DND-41 (cell line): ENCODE results near the gene RBKS.

Experiments
- ATAC-seq: fragments of 200-7000 bp; cut with Tn5 transposase; 3 replicates; pipeline ENCODE4 v1.9.1; 2021; ENCODE audit warnings: low read depth; ENCODE audit not compliant: insufficient read depth
- DNase-seq: peaks from one replicate; pipeline ENCODE4 v3.0.0-alpha.2; 2020
- H2AFZ ChIP-seq: 2 replicates; pipeline ENCODE4 v1.6.0; 2012; ENCODE audit warnings: low read depth, low read length
- H3K27ac ChIP-seq: 2 replicates; pipeline ENCODE4 v1.5.1; 2012; ENCODE audit warnings: low read length, inconsistent platforms
- H3K27me3 ChIP-seq: fragments of 200-600 bp; sonication (generic); 2 replicates; pipeline ENCODE4 v1.6.0; 2012; ENCODE audit warnings: low read length, mild to moderate bottlenecking, inconsistent platforms; ENCODE audit not compliant: insufficient read depth, poor library complexity
- H3K36me3 ChIP-seq: 2 replicates; pipeline ENCODE4 v1.5.1; 2012; ENCODE audit warnings: low read length, inconsistent platforms; ENCODE audit not compliant: insufficient read depth
- H3K4me1 ChIP-seq: 2 replicates; pipeline ENCODE4 v1.5.1; 2012; ENCODE audit warnings: mild to moderate bottlenecking, low read length; ENCODE audit not compliant: insufficient read depth
- H3K4me2 ChIP-seq: 2 replicates; pipeline ENCODE4 v1.6.0; 2012; ENCODE audit warnings: mild to moderate bottlenecking, moderate library complexity, low read length, inconsistent platforms; ENCODE audit not compliant: insufficient read depth
- H3K4me3 ChIP-seq, 2 experiments: fragments of 200-600 bp in 1 of 2; shearing (Covaris generic) in 1 of 2; 2 replicates each; pipeline ENCODE4 v1.5.1; 2012 to 2016; ENCODE audit warnings: inconsistent platforms in 2 of 2, low read length in 2 of 2, mild to moderate bottlenecking in 2 of 2, low read depth in 1 of 2, moderate library complexity in 1 of 2
- H3K79me2 ChIP-seq: 2 replicates; pipeline ENCODE4 v1.6.0; 2012; ENCODE audit warnings: low read length, inconsistent platforms; ENCODE audit not compliant: insufficient read depth
- H3K9ac ChIP-seq: 2 replicates; pipeline ENCODE4 v1.6.0; 2012; ENCODE audit warnings: low read depth, mild to moderate bottlenecking, inconsistent platforms, low read length, moderate library complexity
- H3K9me3 ChIP-seq: 2 replicates; pipeline ENCODE4 v1.5.1; 2012; ENCODE audit warnings: low read length, moderate library complexity, mild to moderate bottlenecking, inconsistent platforms; ENCODE audit not compliant: insufficient read depth, severe bottlenecking
- H4K20me1 ChIP-seq: 2 replicates; pipeline ENCODE4 v1.6.0; 2012; ENCODE audit warnings: low read length; ENCODE audit not compliant: insufficient read depth
- EZH2 ChIP-seq: IDR thresholded peaks from 3 replicates; pipeline ENCODE4 v1.6.1; 2012; ENCODE audit warnings: borderline replicate concordance, low read depth, mild to moderate bottlenecking, moderate library complexity, low read length, inconsistent platforms; ENCODE audit not compliant: severe bottlenecking
- TF ChIP-seq, protein P1 (sequence below): IDR thresholded peaks from 2 replicates; pipeline ENCODE4 v1.5.1; 2012; ENCODE audit warnings: borderline replicate concordance, low read length, moderate library complexity, mild to moderate bottlenecking; ENCODE audit not compliant: poor library complexity, severe bottlenecking; ENCODE audit errors: extremely low read depth

The RBKS gene

DNA sequence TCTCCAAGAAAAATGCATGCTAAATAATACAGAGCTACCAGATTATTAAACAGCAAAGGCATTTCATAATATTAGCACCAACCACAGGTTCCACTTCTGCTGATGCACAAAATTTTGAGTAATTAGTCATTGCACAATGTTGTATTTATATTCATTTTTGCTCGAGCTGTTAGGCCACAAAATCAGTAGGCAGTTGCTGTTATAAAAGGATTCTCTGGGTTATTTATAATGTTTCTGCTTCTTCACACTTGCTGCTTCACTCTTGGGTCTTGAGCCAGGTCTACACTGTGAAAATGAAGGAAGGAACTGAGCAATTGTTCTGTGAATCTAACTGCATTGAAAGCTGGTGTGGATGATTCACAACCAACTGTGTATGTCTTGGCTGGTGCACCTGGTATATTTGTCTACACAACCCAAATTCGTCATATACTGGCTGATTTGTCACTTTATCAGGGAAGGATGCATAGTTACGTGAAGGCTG lies 80.4 kb downstream of the RBKS start:
- Histone ChIP-seq H3K27ac (no peak overlapping the region), H3K9me3 (no peaks in the 10 kb centered on the region), H3K79me2 (no peaks in the 10 kb centered on the region), H3K4me2 (no peak overlapping the region), H4K20me1 (no peaks in the 10 kb centered on the region), H3K27me3 (no peaks in the 10 kb centered on the region), H3K9ac (no peak overlapping the region), H2AFZ (no peak overlapping the region), H3K36me3 (no peaks in the 10 kb centered on the region), H3K4me1 (no peaks in the 10 kb centered on the region), H3K4me3 (no peak overlapping the region)
- ATAC-seq (no peak), DNase-seq (no peak)
- no peak for TF ChIP-seq EZH2
- TF ChIP-seq, protein P1, sequence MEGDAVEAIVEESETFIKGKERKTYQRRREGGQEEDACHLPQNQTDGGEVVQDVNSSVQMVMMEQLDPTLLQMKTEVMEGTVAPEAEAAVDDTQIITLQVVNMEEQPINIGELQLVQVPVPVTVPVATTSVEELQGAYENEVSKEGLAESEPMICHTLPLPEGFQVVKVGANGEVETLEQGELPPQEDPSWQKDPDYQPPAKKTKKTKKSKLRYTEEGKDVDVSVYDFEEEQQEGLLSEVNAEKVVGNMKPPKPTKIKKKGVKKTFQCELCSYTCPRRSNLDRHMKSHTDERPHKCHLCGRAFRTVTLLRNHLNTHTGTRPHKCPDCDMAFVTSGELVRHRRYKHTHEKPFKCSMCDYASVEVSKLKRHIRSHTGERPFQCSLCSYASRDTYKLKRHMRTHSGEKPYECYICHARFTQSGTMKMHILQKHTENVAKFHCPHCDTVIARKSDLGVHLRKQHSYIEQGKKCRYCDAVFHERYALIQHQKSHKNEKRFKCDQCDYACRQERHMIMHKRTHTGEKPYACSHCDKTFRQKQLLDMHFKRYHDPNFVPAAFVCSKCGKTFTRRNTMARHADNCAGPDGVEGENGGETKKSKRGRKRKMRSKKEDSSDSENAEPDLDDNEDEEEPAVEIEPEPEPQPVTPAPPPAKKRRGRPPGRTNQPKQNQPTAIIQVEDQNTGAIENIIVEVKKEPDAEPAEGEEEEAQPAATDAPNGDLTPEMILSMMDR = no peak

DNA sequence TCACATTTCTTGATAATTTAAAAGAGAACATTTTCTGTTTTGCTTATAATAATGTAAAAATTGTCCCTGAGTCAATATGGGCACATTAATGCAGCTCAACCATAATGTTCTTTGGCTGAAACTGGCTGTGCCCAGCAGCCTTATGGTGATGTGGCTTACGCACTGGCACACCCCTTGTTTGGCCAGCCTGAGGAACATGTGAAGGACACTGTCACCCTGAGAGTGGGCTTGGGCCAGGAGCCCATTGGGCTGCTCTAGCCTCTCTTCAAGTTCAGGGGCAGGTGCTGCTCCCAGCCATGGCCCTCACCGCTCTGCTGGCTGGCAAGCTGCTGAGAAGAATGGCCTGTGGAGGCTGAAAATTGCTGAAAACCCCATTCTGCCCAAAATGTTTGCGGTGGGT lies 81.2 kb downstream of the RBKS start:
- Histone ChIP-seq H2AFZ (no peak overlapping the region), H3K9me3 (no peaks in the 10 kb centered on the region), H3K4me2 (no peak overlapping the region), H3K36me3 (no peaks in the 10 kb centered on the region), H3K4me3 (no peak overlapping the region), H3K79me2 (no peaks in the 10 kb centered on the region), H3K4me1 (no peaks in the 10 kb centered on the region), H3K9ac (no peak overlapping the region), H3K27ac (no peak overlapping the region), H3K27me3 (no peaks in the 10 kb centered on the region), H4K20me1 (no peaks in the 10 kb centered on the region)
- TF ChIP-seq, protein P1 = no peak
- TF ChIP-seq EZH2 = no peak
- no peak for DNase-seq
- ATAC-seq = no peak

DNA sequence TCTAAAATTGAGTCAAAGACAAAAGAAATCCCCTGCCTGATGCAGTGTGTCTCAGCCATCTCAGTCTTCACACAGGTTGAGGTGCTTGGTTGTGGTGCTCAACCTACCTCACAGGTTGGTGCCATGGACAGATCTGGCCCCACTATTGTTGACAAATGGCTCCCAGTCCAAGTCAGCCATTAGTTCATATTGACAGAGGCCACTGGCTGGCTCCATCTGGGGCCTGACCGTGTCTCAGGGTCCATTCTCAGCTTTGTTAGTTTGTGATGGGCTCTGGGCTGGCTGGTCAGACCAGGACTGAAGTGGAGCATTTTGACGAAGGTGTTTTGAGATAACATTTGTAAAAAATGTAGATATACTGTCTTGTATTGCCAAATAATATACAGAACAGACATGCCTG lies 81.8 kb downstream of the RBKS start:
- no peak overlapping the region for H2AFZ ChIP-seq
- DNase-seq (no peak), ATAC-seq (no peak)
- no peak overlapping the region for H3K4me3 ChIP-seq
- H3K4me1 ChIP-seq = no peaks in the 10 kb centered on the region
- TF ChIP-seq, protein P1 = no peak
- TF ChIP-seq EZH2 = no peak
- no peaks in the 10 kb centered on the region for H3K79me2 ChIP-seq
- H3K9ac ChIP-seq = no peak overlapping the region
- H3K27me3 ChIP-seq = no peaks in the 10 kb centered on the region
- no peak overlapping the region for H3K4me2 ChIP-seq
- no peak overlapping the region for H3K27ac ChIP-seq
- no peaks in the 10 kb centered on the region for H4K20me1 ChIP-seq
- no peaks in the 10 kb centered on the region for H3K36me3 ChIP-seq
- H3K9me3 ChIP-seq = no peaks in the 10 kb centered on the region

DNA sequence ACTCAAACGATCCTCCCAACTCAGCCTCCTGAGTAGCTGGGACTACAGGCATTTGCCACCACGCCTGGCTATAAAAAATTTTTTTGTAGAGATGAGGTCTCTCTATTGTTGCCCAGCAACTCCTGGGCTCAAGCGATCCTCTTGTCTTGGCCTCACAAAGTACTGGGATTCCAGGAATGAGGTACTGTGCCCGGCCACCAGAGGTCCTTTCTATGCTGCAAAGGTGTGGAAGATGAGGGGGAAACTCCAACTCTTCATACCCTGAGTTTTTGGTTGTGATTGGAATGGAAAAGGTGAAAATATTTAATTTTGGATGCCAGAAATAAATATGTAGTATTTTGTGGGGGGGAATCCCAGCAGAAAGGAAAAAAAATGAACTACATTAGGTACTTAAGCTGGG lies 82.7 kb downstream of the RBKS start:
- Histone ChIP-seq H3K27me3 (no peaks in the 10 kb centered on the region), H3K27ac (no peak overlapping the region), H3K9me3 (no peaks in the 10 kb centered on the region), H4K20me1 (no peaks in the 10 kb centered on the region), H3K4me2 (no peak overlapping the region), H3K36me3 (no peaks in the 10 kb centered on the region), H3K4me3 (no peak overlapping the region), H2AFZ (no peak overlapping the region), H3K9ac (no peak overlapping the region), H3K4me1 (no peaks in the 10 kb centered on the region), H3K79me2 (no peaks in the 10 kb centered on the region)
- ATAC-seq = 0 out of 3 replicates have a peak, but pooled peaks have one; percentile 37
- TF ChIP-seq EZH2 = no peak
- TF ChIP-seq, protein P1 = peak; percentile 50
- DNase-seq = no peak
